GM19455 (cell line): ENCODE results near the gene LTBR.

Experiments used
- ATAC-seq: cut with Tn5 transposase; IDR thresholded peaks from one replicate; pipeline ENCODE4 v1.9.1; 2021; ENCODE audit not compliant: unreplicated experiment

LTBR gene

DNA sequence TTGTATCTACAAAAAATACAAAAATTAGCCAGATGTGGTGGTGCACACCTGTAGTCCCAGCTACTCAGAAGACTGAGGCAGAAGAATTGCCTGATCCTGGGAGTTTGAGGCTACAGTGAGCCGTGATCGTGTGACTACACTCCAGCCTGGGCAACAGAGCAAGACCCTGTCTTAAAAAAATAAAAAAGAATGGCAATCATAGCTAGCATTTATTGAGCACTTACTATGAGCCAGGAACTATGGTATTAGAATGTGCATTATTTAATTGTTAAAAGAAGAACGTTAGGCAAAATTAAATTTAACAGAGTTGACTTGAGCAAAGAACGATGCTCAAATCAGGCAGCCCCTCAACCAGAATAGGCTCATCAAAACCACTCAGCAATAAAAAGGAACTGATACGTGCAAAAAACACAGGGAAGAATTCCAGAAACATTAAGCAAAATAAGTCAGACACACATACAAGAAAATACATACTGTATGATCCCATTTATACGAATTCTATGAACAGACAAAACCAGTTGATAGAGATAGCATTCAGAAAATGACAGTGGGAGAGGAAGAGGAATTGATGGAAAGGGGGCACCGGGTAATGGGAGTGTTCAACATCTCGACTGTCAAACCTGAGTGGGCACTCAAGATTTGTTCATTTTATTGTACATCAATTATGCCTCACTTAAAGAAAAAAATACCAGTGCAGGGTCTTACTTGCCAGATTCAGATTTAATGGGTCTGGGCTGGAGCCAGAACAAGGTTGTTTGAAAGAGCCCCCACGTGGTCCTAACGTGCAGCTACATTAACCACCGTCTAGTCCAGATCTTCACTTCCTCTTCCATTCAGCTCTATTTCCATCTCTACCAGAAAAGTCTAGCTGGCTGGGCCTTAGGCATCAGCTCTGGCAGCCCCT, 16.6 kb upstream of the LTBR start:
- ATAC-seq = no peak

DNA sequence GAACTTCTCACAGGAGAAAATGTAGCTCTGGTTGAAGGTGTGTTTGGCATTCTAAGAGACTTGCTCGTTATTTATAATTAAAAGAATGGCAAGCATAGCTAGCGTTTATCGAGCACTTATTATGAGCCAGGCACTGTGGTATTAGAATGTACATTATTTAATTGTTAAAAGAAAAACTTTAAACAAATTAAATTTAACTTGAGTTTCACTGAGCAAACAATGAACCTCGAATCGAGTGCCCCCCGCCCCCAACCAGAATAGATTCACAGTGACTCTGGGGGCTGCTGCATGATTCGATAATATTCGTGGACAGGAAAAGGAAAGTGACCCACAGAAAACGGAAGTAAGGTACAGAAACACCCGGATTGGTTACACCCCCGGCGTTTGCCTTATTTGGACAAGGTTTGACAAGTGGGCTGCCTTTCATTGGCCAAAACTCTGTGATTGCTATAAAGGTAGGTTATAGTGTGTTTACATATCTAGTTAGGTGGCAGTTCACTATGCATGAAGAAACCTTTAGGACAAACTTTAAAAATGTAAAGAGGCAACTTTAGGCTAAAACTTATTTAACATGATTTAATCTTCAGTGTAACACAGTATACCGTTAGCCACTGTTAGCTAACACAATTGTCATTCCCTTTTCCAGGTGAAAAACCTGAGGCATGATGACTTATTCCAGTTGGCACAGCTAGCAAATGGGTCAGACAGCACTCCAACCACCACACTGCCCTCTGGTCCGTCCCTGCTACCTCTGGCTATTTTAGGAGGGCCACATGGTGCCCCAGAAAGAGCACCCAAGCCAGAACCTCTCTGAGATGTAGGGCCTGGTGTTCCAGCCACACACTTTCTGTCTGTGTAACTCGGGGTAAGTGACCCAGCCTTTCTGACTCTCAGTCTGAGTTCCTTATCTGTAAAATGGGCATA, 15.7 kb upstream of the LTBR start:
- ATAC-seq = no peak

DNA sequence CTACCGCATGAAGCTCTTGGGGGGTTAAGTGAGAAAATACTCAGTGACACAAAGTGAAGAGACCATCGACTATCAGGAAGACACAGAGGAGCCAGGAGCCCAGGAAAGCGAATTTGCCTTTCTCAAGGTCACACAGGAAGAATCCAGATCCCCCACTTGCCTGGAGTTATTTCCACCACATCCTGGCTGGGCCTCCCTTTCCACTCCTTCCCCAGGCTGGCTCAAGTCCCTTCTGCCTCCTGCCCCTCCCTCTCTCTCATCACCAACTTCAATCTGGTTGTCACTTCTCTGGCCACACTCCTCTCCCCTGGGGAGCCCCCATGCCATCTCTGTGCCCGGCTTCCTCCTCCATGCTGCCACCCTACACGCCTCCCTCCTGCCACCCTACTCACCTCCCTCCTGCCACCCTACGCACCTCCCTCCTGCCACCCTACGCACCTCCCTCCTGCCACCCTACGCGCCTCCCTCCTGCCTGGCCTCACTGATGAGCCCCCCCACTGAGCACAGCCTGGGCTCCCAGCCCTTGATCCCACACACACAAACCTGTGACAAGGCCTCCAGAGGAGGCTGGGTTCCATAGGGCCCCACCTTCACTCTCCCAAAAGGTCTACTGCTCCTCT, 14.9 kb upstream of the LTBR start:
- no peak for ATAC-seq

DNA sequence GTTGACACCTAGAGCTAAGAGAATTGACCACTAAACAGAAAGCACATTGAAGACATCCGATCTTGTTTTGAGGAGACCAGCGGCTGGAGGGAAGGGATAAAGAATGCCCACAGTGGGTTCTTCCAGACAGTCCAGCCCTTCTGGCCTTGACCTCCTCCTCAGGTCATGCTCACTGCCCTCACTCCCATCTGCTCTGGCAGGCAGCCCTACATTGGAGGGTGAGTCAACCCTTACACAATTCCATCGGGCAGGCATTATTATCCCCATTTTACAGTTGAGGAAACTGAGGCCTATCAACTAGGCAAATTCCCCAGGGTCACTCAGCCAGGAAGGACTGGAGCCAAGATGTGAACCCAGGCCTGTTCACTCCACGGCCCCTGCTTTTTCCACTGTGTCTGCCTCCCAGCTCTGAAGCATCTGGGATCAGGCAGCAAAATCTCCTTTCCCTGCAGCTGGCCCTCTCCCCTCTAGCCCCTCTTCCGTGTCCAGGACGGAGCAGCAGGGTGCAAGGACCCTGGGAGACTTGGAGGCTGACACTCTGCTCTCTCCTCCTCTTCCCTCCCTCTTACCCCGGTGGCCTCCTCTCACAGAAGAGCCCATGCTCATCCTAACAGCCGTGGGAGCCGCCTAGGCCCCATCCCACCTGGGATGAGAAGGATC, 13.9 kb upstream of the LTBR start:
- no peak for ATAC-seq

DNA sequence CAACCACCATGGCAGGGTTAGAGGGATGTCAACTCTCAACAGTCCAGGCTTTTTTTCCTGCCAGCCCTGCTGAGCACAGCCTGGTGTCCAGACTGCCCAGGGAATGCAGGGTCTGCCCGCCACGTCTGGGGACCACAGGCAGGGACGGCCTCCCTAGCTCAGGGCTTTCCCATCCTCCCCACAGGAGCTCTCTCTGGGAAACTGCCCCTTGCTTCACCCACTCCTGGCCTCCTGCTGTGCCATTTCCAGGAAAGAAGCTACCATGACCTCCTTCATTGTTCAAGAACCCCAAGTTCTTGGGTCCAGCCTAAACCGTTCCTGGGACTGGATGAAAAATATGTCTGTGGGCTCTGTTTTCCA, 13.4 kb upstream of the LTBR start:
- no peak for ATAC-seq

DNA sequence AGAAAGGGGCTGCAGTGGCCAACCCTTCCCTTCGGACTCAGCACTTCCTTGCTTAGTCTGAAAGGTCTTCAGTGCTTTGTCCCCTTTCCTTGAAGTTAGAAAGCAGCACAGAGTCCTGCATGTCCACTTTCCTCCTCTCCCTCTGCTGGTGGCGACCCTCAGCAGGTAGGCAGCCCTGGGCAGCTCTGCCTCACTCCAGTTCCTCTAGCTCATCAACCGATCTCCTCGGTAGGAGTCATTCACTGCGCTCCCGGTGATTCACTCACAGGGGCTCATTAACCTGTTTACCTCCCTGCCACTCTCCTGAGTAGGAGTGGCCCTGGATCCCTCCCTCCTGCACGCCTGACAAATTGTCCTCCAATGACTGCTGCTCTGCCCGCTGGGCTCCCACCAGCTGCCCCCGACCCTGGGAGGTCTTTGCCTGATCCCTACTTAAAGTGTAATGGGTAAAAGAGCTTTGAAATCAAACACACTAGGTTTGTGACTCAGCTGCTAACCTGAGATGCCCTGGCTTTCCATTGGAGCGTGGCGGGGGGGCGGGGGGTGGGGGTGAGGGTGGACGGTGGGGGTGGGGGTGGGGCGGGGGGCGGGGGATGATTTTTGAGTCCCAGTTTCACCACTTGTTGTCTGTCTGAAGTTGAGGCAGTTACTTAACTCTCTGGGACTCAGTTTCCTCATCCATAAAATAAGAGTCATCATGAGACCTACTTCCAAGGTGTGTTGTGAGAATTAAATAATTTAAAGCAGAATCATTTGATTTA, 12.8 kb upstream of the LTBR start:
- no peak for ATAC-seq

DNA sequence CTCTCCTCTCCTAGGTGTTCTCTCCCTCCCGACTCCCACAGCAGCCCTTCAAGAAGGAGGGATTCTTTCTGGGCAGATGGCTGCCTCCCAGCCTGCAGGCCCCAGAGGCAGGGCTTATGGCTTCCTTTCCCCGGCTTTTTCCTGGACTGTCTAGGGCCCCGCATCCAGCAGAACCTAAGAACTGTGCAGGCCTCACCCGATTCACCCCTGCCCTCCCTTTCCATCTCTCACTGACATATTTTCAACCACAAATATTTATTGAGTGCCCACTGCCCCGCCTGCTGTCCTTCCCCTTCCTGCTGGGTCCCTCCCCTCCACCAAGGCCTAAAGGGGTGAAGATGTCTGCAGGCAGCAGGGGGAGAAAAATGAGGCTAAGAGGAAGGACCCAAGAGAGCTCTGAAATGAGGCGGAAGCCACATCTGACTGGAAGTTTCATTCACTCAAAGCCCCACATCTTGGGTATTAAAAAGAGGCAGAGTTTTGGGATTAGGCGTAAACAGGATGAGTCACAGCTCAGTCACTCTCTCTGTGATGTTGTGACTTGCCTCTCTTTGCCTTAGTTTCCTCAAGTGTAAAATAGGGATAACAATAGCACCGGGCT, 11.5 kb upstream of the LTBR start:
- ATAC-seq = no peak

DNA sequence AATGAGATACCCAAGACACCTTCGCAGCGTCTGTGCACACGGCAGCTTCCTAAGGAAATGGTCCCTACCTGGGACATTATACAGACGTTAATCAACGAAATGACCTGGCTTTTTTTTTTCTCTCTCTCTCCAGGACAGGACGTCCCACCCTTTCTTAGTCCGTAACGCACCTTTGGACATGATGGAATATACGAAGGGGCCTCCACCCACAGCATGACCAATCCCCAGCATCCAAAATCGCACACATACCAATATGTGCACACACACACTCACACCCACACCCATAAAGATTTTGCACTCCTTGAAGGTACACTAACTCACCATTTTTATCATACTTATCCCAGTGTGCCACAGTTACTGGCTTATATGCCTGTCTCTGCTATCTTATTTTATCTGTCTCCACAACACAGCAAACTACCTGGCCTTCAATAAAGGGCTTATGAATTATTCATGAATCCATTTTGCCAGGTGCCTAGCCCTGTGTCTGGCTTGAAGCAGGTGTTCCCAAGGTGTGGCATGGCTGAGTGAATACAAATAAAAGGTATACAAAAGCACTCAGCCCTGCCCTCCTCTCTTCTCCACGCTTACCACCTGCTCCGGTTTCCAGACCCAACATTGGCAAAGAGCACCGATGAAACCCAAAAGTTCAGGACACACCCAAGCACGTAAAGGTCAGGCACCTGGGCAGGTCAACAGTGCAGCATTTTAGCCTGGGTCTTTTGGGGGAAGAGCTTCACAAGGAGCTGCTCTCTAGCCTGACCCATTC, 10.8 kb upstream of the LTBR start:
- no peak for ATAC-seq

DNA sequence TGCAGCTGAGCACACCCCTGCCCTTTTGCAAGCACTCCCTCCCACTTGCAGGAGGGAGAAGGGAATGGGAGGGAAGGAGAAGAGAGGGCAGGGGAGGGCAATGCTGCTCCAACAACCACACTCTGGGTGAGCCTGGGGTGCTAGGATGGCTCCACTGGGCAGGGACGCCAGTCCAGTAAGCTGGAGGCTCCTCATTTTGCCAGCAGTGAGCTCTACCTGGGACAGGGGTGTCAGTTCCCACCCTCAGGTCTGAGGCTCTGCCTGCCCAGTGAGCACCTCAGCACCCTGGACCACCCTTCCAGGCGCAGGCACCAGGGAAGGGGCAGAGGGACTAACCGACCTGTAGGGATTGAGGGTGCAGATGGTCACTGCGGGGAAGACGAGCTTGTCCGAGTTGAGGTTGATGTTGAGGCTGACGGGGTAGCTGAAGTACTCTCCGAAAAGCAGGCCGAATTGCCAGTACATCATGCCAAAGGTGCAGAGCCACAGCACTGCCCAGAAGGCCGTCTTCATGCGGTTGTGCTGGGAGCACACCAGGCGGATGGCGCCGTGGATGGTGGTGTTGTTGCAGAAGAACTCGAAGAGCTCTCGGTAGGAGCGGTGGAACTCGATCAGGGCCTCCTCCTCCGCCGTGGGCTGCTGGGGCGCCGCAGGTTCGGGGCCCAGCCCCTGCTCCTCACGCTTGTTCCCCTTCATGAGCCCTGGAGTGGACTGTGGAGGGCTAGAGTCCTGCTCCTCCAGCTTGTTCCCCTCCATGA, 9.8 kb upstream of the LTBR start:
- ATAC-seq = no peak

DNA sequence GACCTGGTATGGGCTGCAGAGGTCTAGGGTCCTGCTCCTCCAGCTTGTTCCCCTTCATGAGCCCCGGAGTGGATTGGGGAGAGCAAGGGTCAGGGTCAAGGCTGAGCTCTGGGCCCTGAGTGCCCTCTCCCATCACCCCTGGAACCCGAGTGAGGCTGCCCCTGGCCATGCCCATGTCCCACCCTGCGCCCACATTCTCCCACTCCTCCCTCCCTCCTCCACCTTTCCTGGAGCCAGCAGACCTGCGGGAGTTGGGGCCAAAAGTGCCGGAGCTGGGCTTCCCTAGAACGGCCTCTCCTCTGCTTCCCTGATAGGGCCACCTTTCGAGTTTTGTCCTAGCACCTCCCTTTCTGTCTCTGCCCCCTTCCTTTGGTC, 9.2 kb upstream of the LTBR start:
- no peak for ATAC-seq

DNA sequence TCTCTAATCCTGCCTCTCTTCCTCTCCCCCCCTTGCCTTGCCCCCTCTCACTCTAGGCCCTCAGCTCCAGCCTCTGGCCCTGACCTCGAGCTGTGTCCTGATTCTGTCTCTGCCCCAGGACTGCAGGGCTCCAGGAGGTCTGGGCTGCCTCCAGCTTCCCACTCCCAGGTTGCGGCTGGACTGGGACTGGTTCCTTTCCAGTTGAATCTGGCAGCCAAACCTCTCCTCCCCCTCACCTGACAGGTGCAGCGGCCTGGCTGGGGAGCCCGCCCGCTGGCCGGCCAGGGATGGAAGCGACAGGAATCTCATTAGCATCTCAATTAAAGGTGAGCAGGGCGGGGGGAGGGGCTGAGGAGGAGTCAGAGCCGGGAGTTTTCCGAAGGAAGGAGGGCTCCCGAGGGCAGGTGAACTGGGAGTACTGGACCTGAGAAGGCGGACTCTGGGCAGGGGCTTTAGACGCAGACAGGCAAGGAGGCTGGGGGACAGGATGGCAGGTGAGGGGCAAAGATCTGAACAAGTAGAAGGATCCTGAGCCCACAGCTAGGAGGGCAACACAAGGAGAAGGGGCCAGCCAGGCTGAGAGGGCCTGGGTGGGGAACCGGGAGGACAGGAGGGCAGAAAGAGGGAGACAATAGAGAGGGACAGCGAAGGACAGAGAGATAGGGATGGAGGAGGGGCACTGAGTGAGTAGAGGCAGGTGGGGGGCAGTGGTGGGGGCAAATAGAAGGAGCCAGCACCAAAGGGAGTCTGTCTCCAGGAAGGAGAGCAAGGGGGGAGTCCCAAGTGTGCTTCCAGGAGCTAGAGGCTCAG, 8.5 kb upstream of the LTBR start, which contains the start of gene SCNN1A:
TSS of gene SCNN1A (minus strand) at position 295 of the 810 bp plus-strand sequence. CDS start 780 bp downstream, outside the sequence.
- ATAC-seq = no peak

DNA sequence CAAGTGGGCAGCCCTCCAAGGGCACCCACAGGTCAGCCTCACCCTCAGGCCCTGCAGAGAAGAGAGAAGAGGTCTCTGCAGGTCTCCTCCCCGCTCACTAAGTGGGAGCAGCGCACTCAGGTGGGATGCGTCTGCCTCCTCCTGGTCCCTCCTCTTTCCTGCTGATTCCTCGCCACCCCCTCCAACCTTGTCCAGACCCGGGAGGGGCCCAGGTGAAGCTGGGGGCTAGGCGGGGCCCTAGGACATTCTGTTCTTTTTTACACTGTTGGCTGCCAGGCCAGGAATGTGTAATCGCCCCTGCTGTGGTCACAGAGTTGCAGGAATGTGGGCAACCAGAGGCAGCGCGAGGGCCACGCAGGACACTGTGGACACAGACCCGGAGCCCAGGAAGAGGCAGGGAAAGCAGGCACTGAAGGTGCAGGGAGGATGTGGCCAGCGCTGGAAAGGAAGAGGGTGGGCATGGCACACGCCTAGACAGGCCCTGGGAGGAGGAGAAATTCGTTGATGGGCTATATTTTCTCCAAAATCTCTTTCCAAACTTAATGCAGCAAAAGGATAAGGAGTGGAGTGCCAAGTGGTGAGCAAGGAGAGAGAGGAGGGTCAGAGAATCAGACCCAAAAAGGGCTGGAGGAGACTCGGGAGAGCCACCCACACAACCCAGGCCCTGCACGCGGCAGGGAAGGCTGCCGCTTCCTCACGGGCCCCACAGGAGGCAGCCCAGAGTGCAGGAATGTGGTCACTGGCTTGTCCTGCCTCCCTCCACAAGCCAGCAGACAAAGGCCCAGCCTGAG, 7.7 kb upstream of the LTBR start:
- no peak for ATAC-seq

DNA sequence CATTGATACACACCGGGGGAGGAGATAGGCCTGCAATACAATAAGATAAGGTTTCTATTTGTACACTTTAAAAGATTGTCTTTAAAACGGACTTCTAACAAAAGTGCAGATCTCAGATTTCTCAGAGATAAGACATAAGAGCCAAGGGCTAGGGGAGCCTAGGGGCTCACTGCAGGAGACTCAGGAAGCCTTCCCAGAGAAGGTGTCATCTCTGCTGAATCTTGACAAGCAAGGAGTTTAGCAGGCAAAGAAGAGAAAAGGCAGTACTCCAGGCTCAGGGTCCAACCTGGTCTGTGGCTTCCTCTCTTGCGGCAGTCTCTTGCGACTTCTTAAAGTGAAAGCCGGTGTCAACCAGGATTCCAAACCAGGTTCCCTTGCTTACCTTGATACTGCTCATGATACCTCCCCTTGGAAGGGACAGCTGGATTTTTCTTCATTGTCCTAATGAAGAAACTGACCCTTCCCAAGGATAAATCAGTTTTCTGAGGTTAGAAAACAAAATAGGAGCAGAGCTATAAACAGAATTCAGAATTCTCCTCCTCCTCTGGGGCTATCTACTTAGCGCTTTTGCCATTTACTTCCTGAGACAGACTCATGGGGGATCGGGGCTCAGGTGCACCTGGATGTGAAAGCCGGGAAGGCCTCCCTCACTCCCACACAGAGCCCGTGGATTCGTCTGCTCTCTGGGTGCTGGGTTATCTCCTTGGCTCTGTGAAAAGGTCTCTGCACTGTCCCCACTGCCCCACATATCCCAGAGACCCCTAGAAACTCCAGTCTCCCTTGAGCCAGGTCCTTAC, 6.9 kb upstream of the LTBR start:
- no peak for ATAC-seq

DNA sequence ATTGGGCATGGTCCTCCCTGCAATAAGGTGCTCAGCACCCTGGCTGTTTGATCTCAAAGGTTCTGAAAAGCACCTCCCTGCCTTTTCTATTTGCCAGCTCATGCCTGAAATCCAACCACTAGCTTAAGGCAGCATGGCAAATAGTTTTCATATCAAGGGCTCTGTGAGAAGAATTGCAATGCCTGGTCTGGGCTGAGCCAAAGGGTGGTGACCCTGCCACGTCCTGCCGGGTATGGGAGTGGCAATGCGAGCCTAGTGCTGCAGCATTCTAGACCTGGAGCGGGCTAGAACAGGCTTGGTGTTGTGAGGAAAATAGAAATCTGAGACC, 6.3 kb upstream of the LTBR start:
- ATAC-seq = no peak

DNA sequence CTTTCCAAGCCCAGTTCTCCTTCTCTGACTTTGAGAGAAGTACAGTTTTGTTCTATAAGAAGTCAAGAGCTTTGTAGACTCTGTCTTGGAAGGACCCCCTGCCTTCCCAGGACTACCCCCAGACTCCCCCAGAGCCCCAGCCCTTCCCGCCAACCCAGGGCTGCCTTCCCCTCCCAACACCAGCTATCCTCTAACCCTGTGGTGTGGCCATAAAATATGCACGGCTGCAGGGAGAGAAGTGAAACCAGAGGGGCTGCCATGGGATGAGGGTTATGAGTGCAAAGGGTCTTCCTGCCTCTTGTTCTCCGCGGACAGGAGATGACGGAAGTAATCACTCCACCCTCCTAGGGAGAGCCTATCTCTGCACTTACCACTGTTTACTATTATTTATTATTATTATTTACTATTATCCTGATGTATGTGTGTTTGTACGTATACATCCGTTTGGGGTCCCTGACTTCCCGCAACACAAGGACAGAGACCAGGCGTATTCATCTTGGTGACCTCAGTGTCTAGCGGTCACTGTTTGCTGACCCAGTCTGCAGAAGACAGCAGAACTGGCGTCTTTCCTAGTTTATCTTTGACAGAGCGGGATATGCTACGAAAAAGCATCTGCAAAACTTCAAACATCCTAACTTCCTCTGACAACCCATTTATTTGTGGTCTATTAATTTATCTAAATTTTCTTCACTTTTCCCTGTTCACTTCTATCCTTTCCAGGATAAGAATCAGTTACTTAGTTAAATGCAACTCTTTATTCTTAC, 5.1 kb upstream of the LTBR start:
- no peak for ATAC-seq
